Mesodermal cell (in vitro differentiated cells): Measurements from ENCODE around the gene TNFAIP3.

ENCODE experiments used
- H3K27ac ChIP-seq: 2 replicates; pipeline ENCODE4 v1.7.0; 2013; ENCODE audit warnings: mild to moderate bottlenecking, low read depth, low read length, moderate library complexity; ENCODE audit not compliant: severe bottlenecking
- H3K36me3 ChIP-seq: 2 replicates; pipeline ENCODE4 v1.7.1; 2013; ENCODE audit warnings: mild to moderate bottlenecking, low read length, moderate library complexity; ENCODE audit not compliant: control insufficient read depth, insufficient read depth
- H3K4me1 ChIP-seq: one replicate; pipeline ENCODE4 v1.7.1; 2013; ENCODE audit warnings: mild to moderate bottlenecking, low read length; ENCODE audit not compliant: insufficient read depth, control insufficient read depth, poor library complexity, severe bottlenecking
- H3K4me3 ChIP-seq: 2 replicates; pipeline ENCODE4 v1.7.0; 2013; ENCODE audit warnings: low read length, control low read depth, mild to moderate bottlenecking; ENCODE audit not compliant: insufficient read depth, poor library complexity, severe bottlenecking; ENCODE audit errors: extremely low read depth
- H3K9me3 ChIP-seq: 2 replicates; pipeline ENCODE4 v1.7.1; 2013; ENCODE audit warnings: mild to moderate bottlenecking, low read length, moderate library complexity; ENCODE audit not compliant: control insufficient read depth
- WGBS, 2 experiments: methylation state at CpG; one replicate each; pipeline ENCODE4 v1.1.5; 2013; ENCODE audit warnings: missing lambda C conversion rate in 2 of 2; ENCODE audit not compliant: insufficient coverage in 2 of 2; 5-methylcytosine and 5-hydroxymethylcytosine counted together

Gene TNFAIP3

GRCh38 chr6:137872581-137873115 lies 5.6 kb downstream of the TNFAIP3 start:
- peaks cover 47% of the 10 kb centered on the region for H3K36me3 ChIP-seq
- H3K4me1 ChIP-seq = peaks cover 8% of the 10 kb centered on the region
- WGBS, 2 experiments = 86 to 100% methylated on average over 1 of the region's 2 CpGs
- H3K9me3 ChIP-seq = no peaks in the 10 kb centered on the region
- H3K4me3 ChIP-seq = no peak overlapping the region
- H3K27ac ChIP-seq = no peak overlapping the region

- no peak overlapping the region for H3K4me3 ChIP-seq
- peaks cover 8% of the 10 kb centered on the region for H3K4me1 ChIP-seq
- H3K36me3 ChIP-seq = peaks cover 54% of the 10 kb centered on the region
- H3K9me3 ChIP-seq = no peaks in the 10 kb centered on the region
- H3K27ac ChIP-seq = no peak overlapping the region
- WGBS, 2 experiments = 95 to 100% methylated on average over 2 to 6 of the region's 7 CpGs
Observed at GRCh38 chr6:137873273-137873762, 6.3 kb downstream of the TNFAIP3 start.

- H3K27ac ChIP-seq = no peak overlapping the region
- no peaks in the 10 kb centered on the region for H3K9me3 ChIP-seq
- peaks cover 13% of the 10 kb centered on the region for H3K4me1 ChIP-seq
- H3K36me3 ChIP-seq = peaks cover 65% of the 10 kb centered on the region
- WGBS, 2 experiments = 93 to 98% methylated on average over 10 to 11 of the region's 11 CpGs
- H3K4me3 ChIP-seq = no peak overlapping the region
Observed at GRCh38 chr6:137874204-137875057, 7.4 kb downstream of the TNFAIP3 start.

GRCh38 chr6:137875058-137875520 lies 8.0 kb downstream of the TNFAIP3 start:
- Histone ChIP-seq H3K36me3 (peaks cover 71% of the 10 kb centered on the region), H3K4me1 (peaks cover 13% of the 10 kb centered on the region), H3K9me3 (no peaks in the 10 kb centered on the region), H3K4me3 (no peak overlapping the region), H3K27ac (no peak overlapping the region)
- WGBS, 2 experiments = 86 to 93% methylated on average over 3 to 5 of the region's 6 CpGs

GRCh38 chr6:137875606-137876005 lies 8.5 kb downstream of the TNFAIP3 start:
- H3K36me3 ChIP-seq = peaks cover 77% of the 10 kb centered on the region
- H3K9me3 ChIP-seq = no peaks in the 10 kb centered on the region
- H3K27ac ChIP-seq = no peak overlapping the region
- H3K4me3 ChIP-seq = no peak overlapping the region
- peaks cover 13% of the 10 kb centered on the region for H3K4me1 ChIP-seq
- 100% methylated on average over 2 of the region's 3 CpGs for WGBS, 2 experiments

GRCh38 chr6:137876547-137876946 lies 9.5 kb downstream of the TNFAIP3 start:
- H3K4me1 ChIP-seq = peaks cover 15% of the 10 kb centered on the region
- WGBS, 2 experiments = 80 to 100% methylated on average over 1 to 2 of the region's 2 CpGs
- peaks cover 83% of the 10 kb centered on the region for H3K36me3 ChIP-seq

GRCh38 chr6:137877113-137877512 lies 10.1 kb downstream of the TNFAIP3 start:
- peaks cover 85% of the 10 kb centered on the region for H3K36me3 ChIP-seq
- no peak overlapping the region for H3K27ac ChIP-seq
- WGBS, 2 experiments = 100% methylated on average over 1 to 2 of the region's 3 CpGs
- H3K4me3 ChIP-seq = no peak overlapping the region
- peaks cover 17% of the 10 kb centered on the region for H3K4me1 ChIP-seq
- H3K9me3 ChIP-seq = no peaks in the 10 kb centered on the region

More at GRCh38 chr6:137876547-137876946, 9.5 kb downstream of the TNFAIP3 start:
- no peak overlapping the region for H3K27ac ChIP-seq
- no peaks in the 10 kb centered on the region for H3K9me3 ChIP-seq
- H3K4me3 ChIP-seq = no peak overlapping the region

- Histone ChIP-seq H3K9me3 (no peaks in the 10 kb centered on the region), H3K36me3 (peaks cover 83% of the 10 kb centered on the region), H3K27ac (no peak overlapping the region), H3K4me3 (no peak overlapping the region), H3K4me1 (peaks cover 17% of the 10 kb centered on the region)
- 100% methylated on average over 3 to 4 of the region's 5 CpGs for WGBS, 2 experiments
Observed at GRCh38 chr6:137877606-137878005, 10.5 kb downstream of the TNFAIP3 start.

- Histone ChIP-seq H3K27ac (no peak overlapping the region), H3K4me1 (peaks cover 17% of the 10 kb centered on the region), H3K36me3 (peaks cover 83% of the 10 kb centered on the region), H3K4me3 (no peak overlapping the region), H3K9me3 (no peaks in the 10 kb centered on the region)
- 94% methylated on average over 2 of the region's 2 CpGs; no CpG with 5 or more reads in 1 of the 2 experiments for WGBS, 2 experiments
Observed at GRCh38 chr6:137878029-137878428, 11.0 kb downstream of the TNFAIP3 start.

- H3K27ac ChIP-seq = peak overlapping the region; percentile 16
- H3K9me3 ChIP-seq = no peaks in the 10 kb centered on the region
- peaks cover 20% of the 10 kb centered on the region for H3K4me1 ChIP-seq
- 56 to 66% methylated on average over 26 to 31 of the region's 33 CpGs for WGBS, 2 experiments
- peaks cover 87% of the 10 kb centered on the region for H3K36me3 ChIP-seq
- H3K4me3 ChIP-seq = no peak overlapping the region
Observed at GRCh38 chr6:137878486-137879285, 11.6 kb downstream of the TNFAIP3 start.
